ENCODE data around the gene IGF1R. TPM values are rescaled to one million over a fixed set of nuclear protein-coding genes. Genes with fewer than 3 reads are reported as not detected.

Gene IGF1R
- total and polyA plus RNA-seq, 2 donors (not counting 3 experiments of a cell fraction or from before 2014, with no cell fraction given): 16.1 to 59.1 TPM

GRCh38 chr15:98781838-98782237, 133.5 kb downstream of the IGF1R start:
- Histone ChIP-seq H4K20me1 (replicated peaks; ENCODE audit: control insufficient read depth, extremely low read depth, insufficient read depth, low read length) (peaks cover 2% of the 10 kb centered on the region), H3K9ac (replicated peaks; ENCODE audit: extremely low read depth, insufficient read depth, low read length) (no peak overlapping the region), H3K36me3 (ENCODE audit: control insufficient read depth in 2 of 2, extremely low read depth in 1 of 2, insufficient read depth in 2 of 2, low read length in 2 of 2) (no peaks in the 10 kb centered on the region), H3K27ac (ENCODE audit: insufficient read depth, low read depth, low read length) (no peak overlapping the region), H3K9me3 (replicated peaks; ENCODE audit: control insufficient read depth, insufficient read depth, low read length) (no peaks in the 10 kb centered on the region), H3K4me1 (ENCODE audit: control insufficient read depth, extremely low read depth, insufficient read depth, low read length) (peaks cover 5% of the 10 kb centered on the region), H3K4me2 (ENCODE audit: insufficient read depth, low read length) (no peak overlapping the region), H3K4me3 (replicated peaks in 1 of 3; ENCODE audit: insufficient read depth in 1 of 3, low read depth in 1 of 3, low read length in 3 of 3) (no peak overlapping the region), H2AFZ (ENCODE audit: low read depth, low read length) (no peak overlapping the region), H3K79me2 (ENCODE audit: control insufficient read depth, insufficient read depth, low read length) (peaks cover 7% of the 10 kb centered on the region), H3K9me1 (replicated peaks; ENCODE audit: control insufficient read depth, extremely low read depth, insufficient read depth, low read length) (no peaks in the 10 kb centered on the region), H3K27me3 (ENCODE audit: control insufficient read depth in 2 of 2, insufficient read depth in 2 of 2, low read length in 2 of 2) (no peaks in the 10 kb centered on the region)
- ChIA-PET CTCF (interaction anchor here (1.0 to 7.1 kb wide), 4 partner anchors 11 to 295 kb away, joined by 4 to 146 read pairs (median 7); no protein-coding TSS in a partner anchor), POLR2A (no interaction called here)
- intact Hi-C loops (cut with micrococcal nuclease): loop anchor here (10.0 kb wide), 1 partner anchor 337 kb away; no protein-coding TSS in a partner anchor
- BruUV-seq (replicated peaks): no TSS peak
- dilution Hi-C loops (cut with MboI; ENCODE audit: extremely low pct_ligation_motif_present, low sequenced_read_pairs): no loop called here
- DNase-seq (ENCODE audit: low read depth, low spot score) (no peak), FAIRE-seq (no peak)
- TF ChIP-seq FOS (IDR thresholded peaks at IDR 0.05; ENCODE audit: borderline replicate concordance, insufficient read depth, low read length) (no peak), POLR2AphosphoS5 (IDR thresholded peaks at IDR 0.05; ENCODE audit: insufficient read depth, low read depth, low read length) (no peak), EZH2 (IDR thresholded peaks at IDR 0.05; ENCODE audit: borderline replicate concordance, low read depth, low read length, severe bottlenecking) (no peak), MYC (IDR thresholded peaks at IDR 0.05; ENCODE audit: low read depth, low read length) (no peak), POLR2A (IDR thresholded peaks at IDR 0.05; ENCODE audit: low read depth, low read length) (no peak), JUN (IDR thresholded peaks at IDR 0.05; ENCODE audit: borderline replicate concordance, insufficient read depth, insufficient read length, low read depth) (no peak), CTCF (IDR thresholded peaks at IDR 0.05; ENCODE audit: extremely low read depth in 1 of 2, insufficient read depth in 1 of 2, low read depth in 1 of 2, low read length in 2 of 2) (no peak), GATA2 (IDR thresholded peaks at IDR 0.05; ENCODE audit: insufficient read depth, insufficient read length, low read depth, low read length) (no peak)
- TF ChIP-seq, protein P1, sequence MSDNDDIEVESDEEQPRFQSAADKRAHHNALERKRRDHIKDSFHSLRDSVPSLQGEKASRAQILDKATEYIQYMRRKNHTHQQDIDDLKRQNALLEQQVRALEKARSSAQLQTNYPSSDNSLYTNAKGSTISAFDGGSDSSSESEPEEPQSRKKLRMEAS (IDR thresholded peaks at IDR 0.05; ENCODE audit: insufficient read depth, insufficient read length): no peak
